Measurements from ENCODE around the gene SOX9. TPM values are rescaled to one million over a fixed set of nuclear protein-coding genes. Genes with fewer than 3 reads are reported as not detected.

Gene SOX9
- total RNA-seq: 1 to 10 TPM in 1 of 4 donors, under 1 TPM in 3; 0.31 to 1.0 (median 0.56) TPM

DNA sequence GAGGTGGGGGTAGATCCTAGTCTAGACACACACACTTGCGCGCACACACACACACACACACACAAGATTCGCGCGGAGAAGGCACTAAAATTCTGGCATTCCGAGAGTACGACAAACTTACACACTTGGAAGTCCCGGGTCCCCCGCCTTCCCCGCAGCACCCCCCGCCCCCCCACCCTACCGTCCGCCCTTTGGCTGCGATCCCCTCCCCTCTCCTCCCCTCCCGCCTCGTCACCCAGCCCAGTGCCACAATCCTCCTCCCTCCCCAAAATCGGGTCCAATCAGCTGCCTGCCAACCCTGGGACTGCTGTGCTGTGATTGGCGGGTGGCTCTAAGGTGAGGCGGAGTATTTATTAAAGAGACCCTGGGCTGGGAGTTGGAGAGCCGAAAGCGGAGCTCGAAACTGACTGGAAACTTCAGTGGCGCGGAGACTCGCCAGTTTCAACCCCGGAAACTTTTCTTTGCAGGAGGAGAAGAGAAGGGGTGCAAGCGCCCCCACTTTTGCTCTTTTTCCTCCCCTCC is at the start of gene SOX9:
Gene SOX9 (plus strand): TSS at position 379 of the 522 bp plus-strand sequence. CDS start 372 bp downstream, outside the sequence.
- ATAC-seq (peak; percentile 91), DNase-seq (peak; percentile 93)
- Histone ChIP-seq H3K36me3 (no peaks in the 10 kb centered on the region), H3K9me3 (no peaks in the 10 kb centered on the region), H3K27me3 (peaks cover 4 to 17% (median 9%) of the 10 kb centered on the region in 3 donors), H3K4me1 (peaks cover 11 to 30% of the 10 kb centered on the region in 2 donors), H3K27ac (peak within 1 kb of the TSS; percentile 88 to 91 (median 90)), H3K4me3 (peak within 1 kb of the TSS; percentile 70 to 76 (median 74))
- in situ Hi-C loops (cut with MboI; ENCODE audit: low sequenced_read_pairs in 4 of 4) (no loop called here), intact Hi-C loops (cut with DNase I; ENCODE audit: low total_unique reads) (loop anchor here (1.0 kb wide), 1 partner anchor 154 kb away; no protein-coding TSS in a partner anchor)
- peak; percentile 80 to 94 for TF ChIP-seq POLR2A (IDR thresholded peaks at IDR 0.05)
- TF ChIP-seq, protein P1, sequence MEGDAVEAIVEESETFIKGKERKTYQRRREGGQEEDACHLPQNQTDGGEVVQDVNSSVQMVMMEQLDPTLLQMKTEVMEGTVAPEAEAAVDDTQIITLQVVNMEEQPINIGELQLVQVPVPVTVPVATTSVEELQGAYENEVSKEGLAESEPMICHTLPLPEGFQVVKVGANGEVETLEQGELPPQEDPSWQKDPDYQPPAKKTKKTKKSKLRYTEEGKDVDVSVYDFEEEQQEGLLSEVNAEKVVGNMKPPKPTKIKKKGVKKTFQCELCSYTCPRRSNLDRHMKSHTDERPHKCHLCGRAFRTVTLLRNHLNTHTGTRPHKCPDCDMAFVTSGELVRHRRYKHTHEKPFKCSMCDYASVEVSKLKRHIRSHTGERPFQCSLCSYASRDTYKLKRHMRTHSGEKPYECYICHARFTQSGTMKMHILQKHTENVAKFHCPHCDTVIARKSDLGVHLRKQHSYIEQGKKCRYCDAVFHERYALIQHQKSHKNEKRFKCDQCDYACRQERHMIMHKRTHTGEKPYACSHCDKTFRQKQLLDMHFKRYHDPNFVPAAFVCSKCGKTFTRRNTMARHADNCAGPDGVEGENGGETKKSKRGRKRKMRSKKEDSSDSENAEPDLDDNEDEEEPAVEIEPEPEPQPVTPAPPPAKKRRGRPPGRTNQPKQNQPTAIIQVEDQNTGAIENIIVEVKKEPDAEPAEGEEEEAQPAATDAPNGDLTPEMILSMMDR (IDR thresholded peaks at IDR 0.05 in 4 of 5, conservative IDR thresholded peaks at IDR 0.05 in 1 of 5): no peak

DNA sequence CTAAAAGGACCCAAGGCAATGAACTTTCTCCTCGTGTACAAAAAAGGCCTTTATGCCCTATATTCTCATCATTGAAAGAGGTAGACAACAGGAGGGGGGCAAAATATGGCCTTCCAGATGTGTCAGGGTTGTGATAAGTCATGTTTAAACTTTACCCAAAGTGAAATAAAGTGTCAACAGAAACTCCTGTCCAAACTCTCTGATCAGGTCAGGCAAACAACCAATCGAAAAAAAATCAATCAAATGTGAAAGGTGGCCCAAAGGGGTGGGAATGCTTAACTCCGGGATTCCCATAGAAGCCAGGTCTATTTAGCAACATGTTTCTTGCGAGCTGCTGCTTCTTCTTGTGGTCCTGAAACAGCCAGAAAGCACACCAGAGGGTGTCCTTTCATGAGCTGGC is 49.5 kb upstream of the SOX9 start:
- no peaks in the 10 kb centered on the region for H3K27me3 ChIP-seq
- in situ Hi-C loops (cut with MboI; ENCODE audit: low sequenced_read_pairs in 4 of 4) (loop anchor here in 1 of 4 donors (25.0 kb wide), 1 partner anchor 109 kb away; no protein-coding TSS in a partner anchor), intact Hi-C loops (cut with DNase I; ENCODE audit: low total_unique reads) (no loop called here)
- no peak overlapping the region for H3K4me3 ChIP-seq
- DNase-seq (no peak), ATAC-seq (no peak)
- no peak for TF ChIP-seq POLR2A (IDR thresholded peaks at IDR 0.05)
- TF ChIP-seq, protein P1 (IDR thresholded peaks at IDR 0.05 in 4 of 5, conservative IDR thresholded peaks at IDR 0.05 in 1 of 5): no peak
- no peaks in the 10 kb centered on the region for H3K9me3 ChIP-seq
- no peaks in the 10 kb centered on the region for H3K36me3 ChIP-seq
- no peak overlapping the region for H3K27ac ChIP-seq
- H3K4me1 ChIP-seq: no peaks in the 10 kb centered on the region

DNA sequence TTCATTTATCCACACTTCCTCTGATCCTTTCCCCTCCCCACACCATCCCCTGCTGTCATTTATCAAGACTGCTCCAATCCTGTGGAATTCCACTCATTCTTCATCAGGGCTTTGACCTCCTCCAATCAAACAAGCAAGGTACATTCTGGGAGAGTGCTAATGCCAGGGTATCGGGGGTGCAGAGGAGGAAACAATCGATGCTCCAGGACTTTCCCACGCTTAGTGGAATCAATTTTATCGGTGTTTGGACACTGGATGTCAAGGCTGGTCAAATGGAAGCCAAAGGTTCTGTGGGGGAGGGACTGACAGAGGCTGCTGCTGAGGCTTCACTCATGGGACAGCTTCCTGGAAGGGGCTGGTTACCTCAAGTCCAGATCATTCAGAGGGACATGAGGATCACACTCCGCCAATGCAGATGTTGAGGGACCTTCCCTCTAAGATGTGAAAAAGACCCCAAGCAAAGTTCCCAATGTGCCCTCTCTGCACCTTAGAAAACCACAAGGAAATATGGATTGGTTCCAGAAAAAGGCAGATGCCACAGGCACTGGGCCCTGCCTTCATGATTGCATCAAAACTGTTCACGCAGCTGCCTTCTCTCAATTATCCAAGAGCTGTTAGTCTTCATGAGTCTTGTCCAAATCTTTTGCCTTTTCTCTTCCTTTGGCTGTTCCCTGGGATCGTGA is 44.7 kb upstream of the SOX9 start:
- DNase-seq (no peak), ATAC-seq (no peak)
- intact Hi-C loops (cut with DNase I; ENCODE audit: low total_unique reads) (no loop called here), in situ Hi-C loops (cut with MboI; ENCODE audit: low sequenced_read_pairs in 4 of 4) (no loop called here)
- H3K4me1 ChIP-seq: no peaks in the 10 kb centered on the region
- no peaks in the 10 kb centered on the region for H3K36me3 ChIP-seq
- no peak overlapping the region for H3K4me3 ChIP-seq
- no peaks in the 10 kb centered on the region for H3K27me3 ChIP-seq
- H3K27ac ChIP-seq: no peak overlapping the region
- no peaks in the 10 kb centered on the region for H3K9me3 ChIP-seq
- TF ChIP-seq POLR2A (IDR thresholded peaks at IDR 0.05): no peak
- TF ChIP-seq, protein P1 (IDR thresholded peaks at IDR 0.05 in 4 of 5, conservative IDR thresholded peaks at IDR 0.05 in 1 of 5): no peak

DNA sequence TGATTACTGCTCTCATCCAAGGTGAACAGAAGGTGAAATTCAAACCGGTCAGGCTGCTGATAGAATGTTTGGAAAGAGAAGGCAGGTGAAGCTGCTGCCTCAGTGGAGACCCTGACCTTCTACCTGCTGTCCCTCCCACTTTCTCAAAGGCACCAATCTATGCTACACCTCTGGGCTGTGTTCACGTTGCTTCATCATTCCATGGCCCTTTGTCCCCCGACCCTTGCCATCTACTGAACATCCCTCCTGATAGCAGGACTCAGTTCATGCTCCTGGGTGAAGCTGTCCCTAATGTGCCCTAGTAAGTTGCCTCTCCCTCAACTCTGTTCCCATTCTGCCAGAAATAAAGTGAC is 44.2 kb upstream of the SOX9 start:
- Histone ChIP-seq H3K36me3 (no peaks in the 10 kb centered on the region), H3K4me3 (no peak overlapping the region), H3K4me1 (no peaks in the 10 kb centered on the region), H3K27ac (no peak overlapping the region), H3K9me3 (no peaks in the 10 kb centered on the region), H3K27me3 (no peaks in the 10 kb centered on the region)
- intact Hi-C loops (cut with DNase I; ENCODE audit: low total_unique reads) (no loop called here), in situ Hi-C loops (cut with MboI; ENCODE audit: low sequenced_read_pairs in 4 of 4) (no loop called here)
- DNase-seq (no peak), ATAC-seq (no peak)
- TF ChIP-seq, protein P1 (IDR thresholded peaks at IDR 0.05 in 4 of 5, conservative IDR thresholded peaks at IDR 0.05 in 1 of 5): no peak
- no peak for TF ChIP-seq POLR2A (IDR thresholded peaks at IDR 0.05)
